B cell (primary cell): Measurements from ENCODE around the gene NEGR1. TPM values are rescaled to one million over a fixed set of nuclear protein-coding genes. Genes with fewer than 3 reads are reported as not detected.

ENCODE experiments used
- ATAC-seq: fragments of 200-7000 bp; cut with Tn5 transposase; one replicate; pipeline ENCODE4 v1.10.0; 2021; ENCODE audit warnings: low read depth, mild to moderate bottlenecking, moderate number of reproducible peaks, moderate library complexity
- CTCF ChIA-PET: fragments of 350-600 bp; sonication (Branson Sonifier 250); formaldehyde crosslinking; loops from one replicate; lab custom pipeline; 2021; ENCODE audit warnings: antibody characterized with exemption, inconsistent platforms; lab: Charles Lee
- POLR2A ChIA-PET: fragments of 350-600 bp; sonication (Branson Sonifier 250); formaldehyde crosslinking; loops from one replicate; lab custom pipeline; 2021; ENCODE audit warnings: antibody characterized with exemption; lab: Charles Lee
- DNase-seq: peaks from one replicate; pipeline ENCODE4 v3.0.0; 2013
- H2AFZ ChIP-seq: 2 replicates; pipeline ENCODE4 v1.6.1; 2012; ENCODE audit warnings: mild to moderate bottlenecking, low read depth, low read length; ENCODE audit not compliant: insufficient read depth, poor library complexity, severe bottlenecking
- H3K27ac ChIP-seq, 2 donors: 1 replicate in 1 of 2; 2 replicates in 1 of 2; pipeline ENCODE4 v1.5.1; 2012 to 2013; ENCODE audit warnings: low read length in 2 of 2, mild to moderate bottlenecking in 2 of 2, moderate library complexity in 1 of 2
- H3K27me3 ChIP-seq, 4 experiments: fragments of 200-600 bp in 1 of 4; sonication (generic) in 1 of 4; replicated peaks in 1 of 4; 1 replicate in 2 of 4; 2 replicates in 2 of 4; pipeline versions ENCODE4 v1.6.1 to v1.7.0; 2013 to 2016; ENCODE audit warnings: low read length in 3 of 4, mild to moderate bottlenecking in 2 of 4, mixed read lengths in 1 of 4, moderate library complexity in 1 of 4; ENCODE audit not compliant: insufficient read depth in 4 of 4, control insufficient read depth in 3 of 4; ENCODE audit errors: control extremely low read depth in 1 of 4
- H3K36me3 ChIP-seq, 2 experiments: replicated peaks in 1 of 2; 1 replicate in 1 of 2; 2 replicates in 1 of 2; pipeline versions ENCODE4 v1.6.1 to v1.7.1; 2013; ENCODE audit warnings: low read length in 1 of 2; ENCODE audit not compliant: insufficient read depth in 2 of 2, control insufficient read depth in 1 of 2; ENCODE audit errors: control extremely low read depth in 1 of 2, extremely low read depth in 1 of 2
- H3K4me1 ChIP-seq, 2 donors: fragments of 200-600 bp in 1 of 2; sonication (generic) in 1 of 2; 1 replicate in 1 of 2; 2 replicates in 1 of 2; pipeline versions ENCODE4 v1.5.1 to v1.6.1; 2013 to 2017; ENCODE audit warnings: low read length in 2 of 2; ENCODE audit not compliant: control insufficient read depth in 2 of 2, insufficient read depth in 2 of 2
- H3K4me2 ChIP-seq: replicated peaks from 2 replicates; pipeline ENCODE3; 2012; ENCODE audit warnings: mild to moderate bottlenecking, low read depth, low read length; ENCODE audit not compliant: poor library complexity, severe bottlenecking
- H3K4me3 ChIP-seq, 5 experiments: fragments of 200-600 bp in 1 of 5; sonication (generic) in 1 of 5; 1 replicate in 3 of 5; 2 replicates in 2 of 5; pipeline versions ENCODE4 v1.5.1 to v1.7.0; 2011 to 2016; ENCODE audit warnings: low read length in 4 of 5, mild to moderate bottlenecking in 4 of 5, low read depth in 2 of 5, control low read depth in 1 of 5, moderate library complexity in 1 of 5; ENCODE audit not compliant: insufficient read depth in 1 of 5; ENCODE audit errors: control extremely low read depth in 1 of 5, extremely low read depth in 1 of 5
- H3K79me2 ChIP-seq: fragments of 200-600 bp; sonication (generic); one replicate; pipeline ENCODE4 v1.6.0; 2016; ENCODE audit warnings: low read length; ENCODE audit not compliant: control insufficient read depth, insufficient read depth
- H3K9ac ChIP-seq: fragments of 200-600 bp; sonication (generic); 2 replicates; pipeline ENCODE4 v1.6.1; 2017; ENCODE audit warnings: mild to moderate bottlenecking, low read length, moderate library complexity
- H3K9me3 ChIP-seq, 3 donors: one replicate each; pipeline versions ENCODE4 v1.6.1 to v1.7.1; 2013; ENCODE audit warnings: low read length in 2 of 3; ENCODE audit not compliant: control insufficient read depth in 2 of 3, insufficient read depth in 1 of 3; ENCODE audit errors: control extremely low read depth in 1 of 3
- H4K20me1 ChIP-seq: 2 replicates; pipeline ENCODE4 v1.6.0; 2012; ENCODE audit warnings: mild to moderate bottlenecking, low read length; ENCODE audit not compliant: insufficient read depth, control insufficient read depth, poor library complexity, severe bottlenecking
- H3K27ac Mint-ChIP-seq: one replicate; pipeline ENCODE4 v1.8.0; 2021; ENCODE audit warnings: mixed read lengths
- H3K27me3 Mint-ChIP-seq: one replicate; pipeline ENCODE4 v1.8.0; 2021; ENCODE audit warnings: mixed read lengths
- H3K4me1 Mint-ChIP-seq: one replicate; pipeline ENCODE4 v1.8.0; 2021; ENCODE audit warnings: mixed read lengths
- H3K4me3 Mint-ChIP-seq: one replicate; pipeline ENCODE4 v1.8.0; 2021; ENCODE audit warnings: mixed read lengths
- H3K9me3 Mint-ChIP-seq: one replicate; pipeline ENCODE4 v1.8.0; 2022; ENCODE audit warnings: mixed read lengths; ENCODE audit not compliant: insufficient read depth
- CTCF ChIP-seq: fragments of 200-600 bp; IDR thresholded peaks from one replicate; pipeline ENCODE4 v1.8.0; 2022; ENCODE audit warnings: antibody characterized with exemption, mild to moderate bottlenecking
- EZH2 ChIP-seq: IDR thresholded peaks from 2 replicates; pipeline ENCODE4 v1.6.1; 2012; ENCODE audit warnings: borderline replicate concordance, low read depth, mild to moderate bottlenecking, moderate library complexity, low read length; ENCODE audit not compliant: insufficient read depth, poor library complexity, severe bottlenecking
- WGBS: methylation state at CpG from one replicate; pipeline ENCODE4 v1.1.5; 2013; ENCODE audit warnings: missing lambda C conversion rate; ENCODE audit not compliant: insufficient coverage; 5-methylcytosine and 5-hydroxymethylcytosine counted together
- intact Hi-C: fragments of 100-400 bp; cut with micrococcal nuclease; formaldehyde crosslinking; loops from one replicate; pipeline ENCODE4 v1.10.0; 2022
- polyA plus RNA-seq: library from polyadenylated mRNA; depleted of rRNA; stranded (reverse); fragments of >200 nt; gene quantifications from 2 replicates; pipeline ENCODE4 v1.2.3, GENCODE V29; 2012
- total RNA-seq, 2 donors: library from RNA; stranded (reverse); fragments of 120-200 nt in 1 of 2; gene quantifications; 1 replicate in 1 of 2; 2 replicates in 1 of 2; pipeline versions ENCODE4 v1.2.3 to v1.2.4, GENCODE V29; 2013 to 2022

Gene NEGR1
- total and polyA plus RNA-seq, 2 donors (not counting 1 experiment from before 2014, with no cell fraction given), result 0.01 TPM; not detected in 1

GRCh38 chr1:71509051-71509595, 773.2 kb downstream of the NEGR1 start:
- peaks cover 2% of the 10 kb centered on the region for H3K9me3 Mint-ChIP-seq

DNA sequence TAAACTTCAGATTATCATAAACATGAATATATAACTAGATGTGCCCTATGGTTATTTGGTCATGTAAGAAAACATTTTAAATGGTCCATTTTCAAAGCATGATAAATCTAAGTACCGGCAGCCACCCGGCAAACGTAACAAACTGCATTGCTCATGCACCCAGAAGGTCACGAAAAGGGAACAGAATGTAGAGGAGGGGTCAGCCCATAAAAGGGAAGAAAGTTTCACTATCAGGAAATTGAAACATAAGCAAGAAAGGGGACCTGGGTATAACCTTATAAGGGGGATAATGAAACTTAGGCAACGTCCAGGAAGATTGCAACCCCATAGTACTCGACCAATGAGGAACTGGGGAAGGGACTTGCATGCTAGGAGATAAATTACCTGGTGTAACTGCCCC, 780.3 kb downstream of the NEGR1 start:
- ChIA-PET CTCF (no interaction called here), POLR2A (no interaction called here)
- Histone ChIP-seq H3K36me3 (no peaks in the 10 kb centered on the region), H3K79me2 (no peaks in the 10 kb centered on the region), H3K27me3 (no peaks in the 10 kb centered on the region), H3K4me1 (no peaks in the 10 kb centered on the region), H3K27ac (no peak overlapping the region), H3K9me3 (peaks cover 0 to 3% (median 0%) of the 10 kb centered on the region in 3 donors), H4K20me1 (no peaks in the 10 kb centered on the region), H3K4me3 (no peak overlapping the region), H2AFZ (no peak overlapping the region), H3K4me2 (no peak overlapping the region), H3K9ac (no peak overlapping the region)
- H3K4me1 Mint-ChIP-seq, result no peaks in the 10 kb centered on the region
- intact Hi-C loops, result no loop called here
- DNase-seq (no peak), ATAC-seq (no peak)
- TF ChIP-seq CTCF (no peak), EZH2 (no peak)
- WGBS, result 78% methylated on average over 6 of the region's 6 CpGs
- no peak overlapping the region for H3K27ac Mint-ChIP-seq
- no peaks in the 10 kb centered on the region for H3K27me3 Mint-ChIP-seq
- no peak overlapping the region for H3K4me3 Mint-ChIP-seq
- H3K9me3 Mint-ChIP-seq, result no peaks in the 10 kb centered on the region

More at GRCh38 chr1:71509051-71509595, 773.2 kb downstream of the NEGR1 start:
- no peaks in the 10 kb centered on the region for H3K4me1 ChIP-seq
- WGBS, result 83% methylated on average over 2 of the region's 4 CpGs
- intact Hi-C loops, result no loop called here
- H3K36me3 ChIP-seq, result no peaks in the 10 kb centered on the region
- H3K27me3 ChIP-seq, result no peaks in the 10 kb centered on the region
- Mint-ChIP-seq H3K27ac (no peak overlapping the region), H3K27me3 (no peaks in the 10 kb centered on the region), H3K4me3 (no peak overlapping the region), H3K4me1 (no peaks in the 10 kb centered on the region)
- no peak for DNase-seq
- no peak overlapping the region for H2AFZ ChIP-seq
- no peak for ATAC-seq
- no peaks in the 10 kb centered on the region for H3K79me2 ChIP-seq
- H3K4me3 ChIP-seq, result no peak overlapping the region
- no peaks in the 10 kb centered on the region for H4K20me1 ChIP-seq
- no peak overlapping the region for H3K4me2 ChIP-seq
- no peak overlapping the region for H3K27ac ChIP-seq
- TF ChIP-seq CTCF (no peak), EZH2 (no peak)
- H3K9me3 ChIP-seq, result peaks cover 0 to 3% (median 0%) of the 10 kb centered on the region in 3 donors
- ChIA-PET POLR2A (no interaction called here), CTCF (no interaction called here)
- no peak overlapping the region for H3K9ac ChIP-seq
